OCI-LY7 (cell line): ENCODE measurements around the gene PLK2.

Experiments used
- EZH2phosphoT487 ChIP-seq: fragments of 200-600 bp; sonication (generic); IDR thresholded peaks from 2 replicates; pipeline ENCODE4 v1.6.1; 2018; ENCODE audit warnings: low read depth, borderline replicate concordance, mild to moderate bottlenecking, mixed run types, antibody characterized with exemption, low read length, moderate library complexity, mixed read lengths
- TF ChIP-seq, protein P1 (sequence below): fragments of 200-600 bp; sonication (generic); conservative IDR thresholded peaks from 2 replicates; pipeline ENCODE4 v1.5.1; 2014; ENCODE audit warnings: mild to moderate bottlenecking, antibody characterized with exemption, low read length, moderate library complexity, mixed read lengths

DNA sequence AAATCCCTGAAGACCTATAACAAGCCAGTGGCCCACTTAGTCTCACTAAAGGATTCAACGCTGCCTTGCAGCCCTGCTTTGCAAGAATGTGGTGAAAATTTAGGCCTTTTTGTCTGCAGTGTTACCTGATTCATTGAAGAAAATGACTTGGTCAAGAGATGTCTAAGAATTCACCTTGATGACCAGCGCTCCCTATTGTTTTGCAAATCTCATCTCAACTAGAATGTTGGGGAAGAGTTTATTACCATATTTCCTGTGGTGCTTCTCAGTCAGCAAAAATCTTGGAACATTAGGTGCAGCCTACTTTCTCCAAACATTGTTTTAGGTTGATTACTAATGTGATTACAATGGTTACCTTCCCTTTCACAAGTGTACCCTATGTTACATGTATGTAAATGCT, 53.5 kb downstream of the PLK2 start:
- TF ChIP-seq, protein P1, sequence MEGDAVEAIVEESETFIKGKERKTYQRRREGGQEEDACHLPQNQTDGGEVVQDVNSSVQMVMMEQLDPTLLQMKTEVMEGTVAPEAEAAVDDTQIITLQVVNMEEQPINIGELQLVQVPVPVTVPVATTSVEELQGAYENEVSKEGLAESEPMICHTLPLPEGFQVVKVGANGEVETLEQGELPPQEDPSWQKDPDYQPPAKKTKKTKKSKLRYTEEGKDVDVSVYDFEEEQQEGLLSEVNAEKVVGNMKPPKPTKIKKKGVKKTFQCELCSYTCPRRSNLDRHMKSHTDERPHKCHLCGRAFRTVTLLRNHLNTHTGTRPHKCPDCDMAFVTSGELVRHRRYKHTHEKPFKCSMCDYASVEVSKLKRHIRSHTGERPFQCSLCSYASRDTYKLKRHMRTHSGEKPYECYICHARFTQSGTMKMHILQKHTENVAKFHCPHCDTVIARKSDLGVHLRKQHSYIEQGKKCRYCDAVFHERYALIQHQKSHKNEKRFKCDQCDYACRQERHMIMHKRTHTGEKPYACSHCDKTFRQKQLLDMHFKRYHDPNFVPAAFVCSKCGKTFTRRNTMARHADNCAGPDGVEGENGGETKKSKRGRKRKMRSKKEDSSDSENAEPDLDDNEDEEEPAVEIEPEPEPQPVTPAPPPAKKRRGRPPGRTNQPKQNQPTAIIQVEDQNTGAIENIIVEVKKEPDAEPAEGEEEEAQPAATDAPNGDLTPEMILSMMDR, result no peak
- TF ChIP-seq EZH2phosphoT487, result no peak
